HG03460 (cell line): ENCODE results near the gene SBF2.
"Not testable (repeated sequence)": the region's sequence is repeated elsewhere in the genome, so short reads cannot be mapped to it uniquely, and the experiment has no call there.

Experiments used
- ATAC-seq: cut with Tn5 transposase; IDR thresholded peaks from one replicate; pipeline ENCODE4 v1.9.1; 2021; ENCODE audit not compliant: unreplicated experiment

Gene SBF2

DNA sequence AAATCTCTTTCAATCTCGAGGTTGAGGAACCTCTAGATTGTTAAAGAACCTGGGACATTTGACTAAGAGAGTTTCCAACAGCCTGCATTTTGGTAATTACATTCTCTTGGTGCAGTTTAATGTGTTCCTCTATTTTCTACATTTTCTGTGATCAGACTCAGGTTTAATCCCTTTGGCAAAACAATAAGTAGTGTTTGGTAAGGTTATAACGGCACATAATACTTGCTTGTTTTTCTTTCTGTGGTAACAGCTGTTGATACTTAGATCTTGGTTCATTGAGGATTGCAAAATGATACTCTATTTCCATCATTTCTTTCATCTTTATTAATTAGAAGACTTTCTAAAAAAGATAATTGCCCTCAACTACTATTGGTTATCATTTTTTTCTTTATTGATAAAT, 271.3 kb downstream of the SBF2 start:
- ATAC-seq = no peak

DNA sequence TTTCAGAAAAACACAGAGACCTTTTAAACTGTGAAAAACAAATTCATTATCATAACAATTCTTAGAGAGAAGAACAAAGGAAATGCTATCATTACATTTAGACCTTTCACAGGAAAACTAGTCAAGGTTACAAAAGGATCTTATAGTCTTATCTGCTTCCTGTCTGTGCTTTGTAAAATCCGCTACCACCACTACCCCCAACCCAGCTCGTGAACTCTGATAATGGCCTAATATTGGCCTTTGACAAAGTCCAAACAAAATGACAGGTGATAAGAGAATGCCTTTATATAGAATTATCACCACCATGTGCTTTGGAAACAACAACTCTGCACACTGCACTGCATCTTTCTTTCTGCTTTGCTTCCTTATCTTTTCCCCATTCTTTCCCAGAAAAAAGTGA, 272.5 kb downstream of the SBF2 start:
- no peak for ATAC-seq

DNA sequence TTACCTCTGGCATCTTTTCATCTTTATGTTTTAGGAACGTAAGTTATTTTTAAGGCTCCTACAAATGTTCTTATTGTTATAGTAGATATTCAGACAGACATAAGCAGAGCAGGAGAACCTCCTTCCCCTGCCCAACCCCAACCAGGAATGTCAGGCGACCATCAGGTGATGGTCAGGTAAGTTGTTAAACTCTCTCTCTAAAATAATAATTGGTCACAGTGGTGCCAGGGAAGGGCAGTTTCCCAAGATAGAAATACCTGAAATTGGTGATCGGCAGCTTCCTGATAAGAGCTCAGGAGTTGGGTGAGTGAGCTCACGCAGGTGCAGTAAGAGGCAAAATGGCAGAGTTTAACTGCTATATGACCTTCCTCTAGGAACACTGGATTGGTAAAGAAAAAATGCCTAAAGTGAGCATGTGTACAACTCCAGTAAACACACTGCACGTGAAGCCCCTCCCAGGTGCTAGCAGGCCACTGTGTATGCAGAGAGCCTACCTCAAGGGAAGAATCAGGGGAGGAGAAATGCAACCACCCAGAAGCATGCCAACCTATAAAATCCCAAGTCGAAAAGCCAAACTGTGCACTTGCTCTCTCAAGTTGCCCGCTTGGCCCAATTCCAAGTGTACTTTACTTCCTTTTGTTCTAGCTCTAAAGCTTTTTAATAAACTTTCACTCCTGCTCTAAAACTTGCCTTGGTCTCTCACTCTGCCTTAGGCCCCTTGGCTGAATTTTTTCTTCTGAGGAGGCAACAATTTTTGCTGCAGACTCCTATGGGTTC, 273.9 kb downstream of the SBF2 start:
- ATAC-seq = no peak

DNA sequence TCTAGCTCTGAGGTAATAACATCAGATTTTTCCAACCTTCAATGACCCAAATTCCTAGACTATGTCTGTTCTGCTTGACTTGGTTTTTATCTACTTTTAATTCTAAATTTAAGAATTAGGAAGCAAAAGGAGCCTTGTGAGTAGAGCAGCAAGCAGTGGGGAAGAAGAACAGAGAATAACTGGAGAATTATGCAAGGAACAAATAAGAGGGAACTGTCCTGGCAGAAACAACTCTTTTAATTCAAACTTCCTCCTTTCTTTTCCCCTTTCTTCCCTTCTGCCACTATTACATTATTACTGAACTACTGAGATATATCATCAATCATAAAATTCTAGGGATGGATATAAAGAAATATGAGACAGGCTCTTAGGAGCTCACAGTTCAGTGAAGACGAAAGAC, 276.1 kb downstream of the SBF2 start:
- no peak for ATAC-seq

DNA sequence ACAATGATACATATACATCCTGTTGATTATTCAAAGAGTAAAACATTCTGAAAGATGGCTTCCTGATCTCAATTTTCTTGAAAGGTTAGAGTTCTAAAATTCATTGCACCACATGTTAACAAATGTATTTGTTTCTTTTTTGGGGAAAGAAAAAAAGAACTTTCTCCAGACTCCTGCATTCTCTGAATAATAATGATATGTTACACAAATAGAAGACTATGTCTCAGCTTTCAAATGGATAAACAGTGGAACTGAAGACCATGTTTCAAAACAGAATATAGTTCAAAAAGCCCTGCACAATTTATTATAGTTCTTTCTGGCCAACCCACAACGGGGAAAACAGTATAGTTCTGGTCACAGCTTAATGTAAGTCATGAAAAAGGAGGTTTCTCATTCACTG, 277.0 kb downstream of the SBF2 start:
- no peak for ATAC-seq

DNA sequence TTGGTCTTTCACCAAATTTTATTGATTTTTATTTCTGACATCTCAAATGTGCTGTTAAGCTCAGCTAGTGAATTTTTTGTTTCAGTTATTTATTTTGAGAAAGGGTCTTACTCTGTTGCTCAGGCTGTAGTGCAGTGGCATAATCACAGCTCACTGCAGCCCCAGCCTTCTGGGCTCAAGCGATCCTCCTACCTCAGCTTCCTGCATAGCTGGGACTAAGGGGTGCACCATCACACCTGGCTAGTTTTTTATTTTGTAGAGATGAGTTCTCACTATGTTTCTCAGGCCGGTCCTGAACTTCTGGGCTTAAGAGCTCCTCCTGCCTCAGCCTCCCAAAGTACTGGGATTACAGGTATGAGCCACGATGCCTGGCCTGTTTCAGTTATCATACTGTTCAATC, 282.0 kb downstream of the SBF2 start:
- ATAC-seq = no peak

DNA sequence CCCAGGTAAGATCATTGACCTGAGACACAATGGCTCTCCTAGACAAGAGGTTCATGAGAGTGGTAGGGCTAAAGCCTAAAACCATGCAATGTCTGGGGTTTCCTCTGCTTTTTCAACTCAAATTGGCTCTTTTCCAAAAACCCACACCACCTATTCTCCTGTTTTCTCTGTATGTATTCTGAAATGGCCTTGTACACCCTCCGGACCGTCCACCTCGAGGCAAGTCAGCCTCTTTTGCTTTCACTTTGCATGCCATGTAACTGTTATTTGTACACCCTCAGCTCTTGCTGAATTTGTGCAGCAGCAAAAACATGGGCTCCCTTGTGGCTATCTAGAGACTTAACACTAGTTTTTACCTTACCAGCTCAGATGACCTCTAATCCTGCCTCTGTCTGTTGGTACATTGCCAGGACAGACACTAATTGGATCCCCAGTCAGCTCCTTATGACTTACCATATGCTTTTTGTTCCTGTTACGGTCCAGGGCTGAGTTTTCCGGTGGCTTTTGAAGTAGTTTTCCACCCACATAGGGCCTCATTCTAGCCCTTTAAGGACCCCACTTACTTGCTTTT, 288.0 kb downstream of the SBF2 start:
- no peak for ATAC-seq

DNA sequence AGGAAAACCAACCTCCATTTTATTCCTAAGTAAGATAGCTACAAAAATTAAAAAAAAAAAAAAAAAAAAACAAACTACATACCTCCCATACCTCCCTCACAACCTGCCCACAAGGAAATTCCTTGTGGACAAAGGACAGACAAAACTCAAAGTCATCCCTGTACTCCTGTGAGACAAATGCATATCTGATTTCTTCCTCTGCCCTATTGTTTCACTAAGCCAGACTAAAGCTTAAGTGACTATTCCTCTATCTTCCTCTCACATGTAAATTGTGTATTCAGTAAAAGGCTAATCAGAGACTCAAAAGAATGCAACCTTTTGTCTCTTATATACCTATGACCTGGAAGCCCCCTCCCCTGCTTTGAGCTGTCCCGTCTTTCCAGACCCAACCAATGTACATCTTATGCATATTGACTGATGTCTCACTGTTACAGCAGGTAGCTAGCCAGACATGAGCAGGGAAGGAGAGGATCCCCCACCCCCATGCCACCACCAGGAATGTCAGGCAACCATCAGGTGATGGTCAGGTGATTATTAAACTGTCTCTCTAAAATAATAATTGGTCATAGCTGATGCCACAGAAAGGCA, 289.4 kb downstream of the SBF2 start:
- ATAC-seq = no peak

DNA sequence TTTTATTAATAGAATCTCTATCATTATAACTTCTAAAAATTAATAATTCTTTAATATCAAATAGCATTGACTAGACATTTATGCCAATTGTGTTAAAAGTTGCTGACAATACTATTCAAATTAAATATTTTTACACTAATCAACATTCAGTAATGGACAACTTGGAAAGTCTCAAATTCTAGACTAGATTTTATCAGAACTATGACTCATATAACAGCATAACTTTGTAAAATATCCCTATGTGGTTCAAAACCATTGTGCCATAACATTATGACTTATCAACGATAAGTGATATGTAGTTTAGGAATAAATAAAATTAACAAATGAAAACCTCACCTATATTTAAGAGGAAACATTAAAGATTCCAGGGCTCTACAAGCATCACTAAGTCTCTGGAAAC, 291.8 kb downstream of the SBF2 start:
- no peak for ATAC-seq

DNA sequence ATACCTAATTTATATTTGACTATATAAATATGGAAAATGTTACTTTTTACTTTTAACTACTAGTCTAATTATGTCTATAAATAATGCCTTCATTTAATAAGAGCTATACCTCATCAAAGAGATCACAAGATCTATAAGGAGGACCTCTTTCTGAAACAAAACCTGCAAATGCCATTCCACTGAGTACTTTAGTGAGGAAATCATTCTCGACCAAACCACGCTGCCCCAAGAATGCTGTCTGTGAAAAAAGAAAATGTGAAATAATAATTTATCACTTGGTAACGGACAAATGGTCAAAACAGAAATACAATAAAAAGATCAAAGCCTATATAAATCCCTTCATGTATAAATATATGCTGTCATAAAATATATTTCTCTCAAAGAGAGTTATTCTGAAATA, 301.7 kb downstream of the SBF2 start:
- ATAC-seq = no peak

DNA sequence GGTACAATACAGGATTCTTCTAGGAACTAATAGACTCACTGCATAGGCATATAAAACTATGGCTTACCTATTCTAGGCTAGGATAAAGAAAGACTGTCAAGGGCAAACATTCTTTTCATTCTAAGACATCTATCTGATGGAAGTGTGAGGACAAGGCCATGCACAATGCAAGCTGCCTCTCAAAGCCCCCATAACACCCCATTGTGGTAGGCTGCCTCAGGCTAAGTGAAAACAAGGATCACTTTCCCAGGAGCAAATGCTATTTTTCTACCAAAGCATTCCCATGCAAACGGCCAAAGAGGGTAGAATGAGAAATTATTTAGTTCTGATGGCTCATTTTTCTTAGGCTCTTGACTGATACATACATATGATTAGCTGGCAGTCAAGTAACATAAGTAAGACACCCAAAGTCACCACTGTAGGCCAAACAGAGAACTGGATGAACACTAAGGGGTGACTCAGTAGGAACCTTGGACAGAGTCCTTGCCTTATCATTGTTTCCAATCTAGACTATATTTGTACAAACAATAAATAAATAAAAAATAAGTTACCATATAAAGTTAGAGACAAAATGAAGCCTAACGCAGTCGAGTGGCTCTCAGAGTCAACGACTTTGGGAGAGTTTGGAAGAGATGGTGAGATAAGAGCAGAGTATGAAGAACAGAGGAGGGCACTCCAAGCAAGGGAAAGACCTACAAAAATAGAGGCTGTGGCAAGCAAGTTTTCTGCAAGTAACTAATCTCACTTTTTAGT, 303.6 kb downstream of the SBF2 start:
- no peak for ATAC-seq

DNA sequence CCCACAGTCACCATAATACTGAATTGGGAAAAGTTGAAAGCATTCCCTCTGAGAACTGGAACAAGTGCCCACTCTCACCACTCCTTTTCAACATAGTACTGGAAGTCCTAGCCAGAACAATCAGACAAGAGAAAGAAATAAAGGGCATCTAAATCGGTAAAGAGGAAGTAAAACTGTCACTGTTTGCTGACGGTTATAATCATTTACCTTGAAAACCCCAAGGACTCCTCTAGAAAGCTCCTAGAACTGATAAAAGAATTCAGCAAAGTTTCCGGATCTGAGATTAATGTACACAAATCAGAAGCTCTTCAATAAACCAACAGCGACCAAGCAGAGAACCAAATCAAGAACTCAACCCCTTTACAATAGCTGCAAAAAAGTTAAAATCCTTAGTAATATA, 306.7 kb downstream of the SBF2 start:
- ATAC-seq = not testable (repeated sequence)

DNA sequence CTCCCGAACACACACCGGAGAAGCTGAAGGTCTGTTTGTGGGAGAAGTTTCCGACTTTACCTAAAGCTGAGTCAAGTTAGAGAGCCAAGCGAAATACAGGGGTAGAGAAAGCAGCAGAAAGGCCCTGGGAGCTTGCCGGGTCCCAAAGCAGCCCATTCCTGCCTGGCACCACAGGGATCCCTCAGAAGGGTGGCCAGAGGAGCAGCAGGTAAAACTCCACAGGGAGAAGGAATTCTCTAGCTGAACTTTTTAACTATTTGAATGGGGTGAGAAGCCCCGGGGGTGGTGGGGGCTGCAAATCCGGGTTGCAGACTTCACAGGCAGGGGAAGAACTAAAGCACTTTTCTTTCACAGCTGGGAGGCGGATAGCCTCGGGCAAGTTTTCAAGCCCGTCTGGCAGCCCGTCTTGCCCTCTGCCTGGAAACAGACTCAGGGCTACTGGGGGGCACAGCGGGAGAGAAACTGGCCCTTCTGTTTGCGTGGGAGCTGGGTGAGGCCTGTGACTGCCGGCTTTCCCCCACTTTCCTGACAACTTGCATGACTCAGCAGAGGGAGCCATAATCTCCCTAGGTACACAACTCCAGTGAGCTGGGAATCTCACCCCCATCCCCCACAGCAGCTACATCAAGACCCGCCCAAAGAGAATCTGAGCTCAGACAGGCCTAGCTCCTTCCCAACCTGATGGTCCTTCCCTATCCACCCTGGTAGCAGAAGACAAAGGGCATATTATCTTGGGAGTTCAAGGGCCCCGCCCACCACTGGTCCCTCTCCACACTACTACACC, 311.0 kb downstream of the SBF2 start:
- no peak for ATAC-seq

DNA sequence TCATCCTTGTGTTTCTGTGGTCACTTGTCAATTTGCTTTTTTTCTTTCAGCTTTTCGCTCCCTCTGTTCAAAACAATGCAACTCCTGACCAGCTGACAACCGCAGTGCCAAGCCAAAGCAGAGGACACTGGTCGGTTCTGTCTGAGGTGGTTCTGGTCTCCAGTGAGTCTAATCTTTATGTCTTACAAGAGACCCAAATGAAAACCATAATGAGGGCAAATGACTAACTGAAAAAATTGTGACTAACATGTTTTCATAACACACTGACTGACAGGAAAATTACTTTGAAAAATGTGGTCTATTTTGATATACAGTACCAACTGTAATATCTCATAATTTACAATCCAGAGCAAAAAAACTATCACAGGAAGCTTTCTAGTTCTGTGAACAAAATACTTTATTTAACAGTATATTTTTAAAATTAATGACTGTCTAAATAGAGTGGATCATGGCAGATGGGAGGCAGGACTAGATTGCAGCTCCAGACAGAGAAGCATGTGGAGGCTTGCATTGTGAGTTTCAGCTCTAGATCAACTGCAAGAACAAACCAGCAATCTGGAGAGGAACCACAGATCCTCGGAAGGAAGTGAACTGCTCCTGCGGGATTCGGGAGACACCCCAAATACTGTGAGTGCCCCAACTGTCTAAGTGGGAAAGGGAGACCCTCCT, 311.8 kb downstream of the SBF2 start:
- no peak for ATAC-seq

DNA sequence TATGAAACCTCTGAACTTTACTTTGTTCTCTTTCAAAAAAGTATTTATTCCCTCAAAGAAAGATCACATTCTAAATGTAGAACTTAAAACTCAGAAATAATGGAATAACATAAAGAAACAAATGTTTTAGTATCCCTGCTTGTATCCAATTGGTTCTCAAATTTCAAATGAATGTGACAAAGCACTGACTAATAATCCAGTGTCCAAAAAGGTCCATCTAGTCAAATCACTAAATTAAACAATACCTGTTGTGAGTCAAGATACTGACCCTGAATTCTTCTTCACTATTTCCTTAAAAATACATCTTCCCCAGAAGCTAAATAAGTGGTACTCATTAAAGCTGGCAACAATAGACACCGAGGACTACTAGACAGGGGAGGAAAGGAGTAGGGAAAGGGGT, 313.1 kb downstream of the SBF2 start:
- no peak for ATAC-seq

DNA sequence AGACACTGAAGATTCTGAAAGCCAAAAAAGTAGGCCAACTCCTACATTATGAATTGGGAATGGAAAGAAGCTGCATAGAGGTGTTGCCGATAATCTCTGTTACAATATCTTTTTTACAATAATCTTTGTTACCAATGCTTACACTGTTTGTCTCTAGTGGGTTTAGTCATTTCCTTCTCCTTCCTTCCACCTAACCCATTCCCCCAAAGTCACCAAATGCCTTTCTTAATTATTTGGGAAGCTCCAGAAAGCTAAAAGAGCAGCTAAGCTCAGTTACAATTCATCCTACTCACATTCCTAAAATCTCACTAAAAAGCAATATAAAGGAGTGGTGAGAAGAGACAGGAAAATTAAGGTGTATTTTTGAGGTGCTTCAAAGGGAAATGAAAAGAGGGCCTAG, 316.5 kb downstream of the SBF2 start:
- ATAC-seq = no peak

DNA sequence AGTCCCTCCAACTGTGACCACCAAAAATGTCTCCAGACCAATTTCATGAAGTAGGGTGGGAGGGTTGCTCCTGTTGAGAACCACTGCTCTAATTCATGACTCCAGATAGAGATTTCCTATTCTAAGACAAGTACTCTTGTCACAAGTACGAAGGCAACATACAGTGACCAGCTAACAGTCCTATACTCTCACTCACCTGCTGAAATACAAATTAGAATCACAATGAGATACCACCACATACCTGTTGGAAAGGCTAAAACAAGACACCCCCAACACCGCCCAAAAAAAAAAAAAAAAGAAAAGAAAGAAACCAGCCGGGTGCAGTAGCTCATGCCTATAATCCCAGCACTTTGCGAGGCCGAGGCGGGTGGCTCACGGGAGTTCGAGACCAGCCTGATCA, 319.6 kb downstream of the SBF2 start:
- ATAC-seq = no peak

DNA sequence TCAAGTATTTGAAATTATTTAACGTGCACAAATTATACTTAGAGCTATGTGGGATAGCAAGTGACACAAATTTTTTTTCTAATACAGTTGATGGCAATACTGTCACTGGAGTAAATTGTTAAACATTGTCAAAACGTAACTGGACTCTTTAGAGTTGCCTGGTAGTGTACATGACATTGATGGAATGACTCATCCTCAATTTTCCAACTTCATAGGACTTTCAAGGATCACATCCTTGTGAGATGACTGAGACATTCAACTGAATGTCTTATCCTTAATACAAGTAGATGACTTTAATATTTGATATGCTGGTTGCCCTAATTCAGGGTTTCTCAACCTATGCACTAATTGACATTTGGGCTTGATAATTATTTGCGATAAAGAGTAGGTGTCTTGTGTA, 320.1 kb downstream of the SBF2 start:
- ATAC-seq = no peak

DNA sequence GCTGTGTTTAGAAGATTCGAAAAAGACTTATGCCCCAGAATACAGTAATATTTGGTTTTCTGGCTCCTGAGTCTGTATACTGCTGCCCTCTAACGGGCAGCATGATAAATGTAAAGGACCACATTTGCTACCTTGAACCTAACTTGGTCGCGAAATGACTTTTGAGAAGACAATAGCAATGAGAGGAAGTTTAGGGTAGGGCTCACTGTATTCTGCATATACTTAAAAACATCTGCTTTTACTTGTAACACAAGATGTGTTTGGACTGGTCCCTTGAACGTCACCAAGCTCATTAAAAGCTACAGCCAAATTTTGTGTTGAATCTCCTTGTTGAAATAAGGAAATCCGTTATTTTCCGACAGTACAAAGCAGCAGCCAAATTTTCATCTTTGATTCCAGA, 321.0 kb downstream of the SBF2 start:
- ATAC-seq = no peak

DNA sequence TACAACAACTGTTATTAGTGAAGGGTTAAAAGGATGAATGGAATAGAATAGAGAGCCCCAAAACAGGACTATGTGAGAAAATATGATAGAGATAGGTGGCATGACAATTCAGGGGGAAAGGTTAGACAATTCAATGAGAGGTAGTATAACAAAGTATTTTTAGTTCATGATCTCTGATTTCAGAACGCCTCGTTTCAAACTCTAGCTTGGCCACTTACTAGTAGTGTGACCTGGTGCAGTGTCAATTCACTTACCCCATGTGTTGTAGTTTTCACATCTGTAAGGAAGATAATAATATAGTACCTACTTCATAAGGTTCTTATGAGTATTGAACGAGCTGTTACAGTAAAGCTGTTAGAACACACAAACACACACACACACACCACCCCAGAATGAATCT, 322.1 kb downstream of the SBF2 start:
- ATAC-seq = no peak

DNA sequence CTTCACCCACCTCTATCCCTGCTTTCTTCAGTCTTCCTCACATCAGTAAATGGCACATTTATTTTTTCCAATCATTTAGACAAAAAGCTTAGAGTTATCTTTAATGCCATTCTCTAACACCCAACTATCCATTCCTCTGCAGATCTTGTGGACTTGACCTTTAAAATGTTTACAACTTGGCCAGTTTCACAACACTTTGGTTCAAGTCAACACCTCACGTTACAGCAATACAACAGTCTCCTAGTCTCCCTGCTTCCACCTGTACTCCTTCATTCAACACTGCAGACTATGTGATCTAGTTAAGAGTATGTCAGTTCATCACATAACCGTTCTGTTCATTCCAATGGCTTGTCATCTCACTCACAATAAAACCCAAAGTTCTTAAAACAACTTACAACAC, 325.0 kb downstream of the SBF2 start:
- no peak for ATAC-seq
